ENCODE results near the gene RPS27. TPM values are rescaled to one million over a fixed set of nuclear protein-coding genes. Genes with fewer than 3 reads are reported as not detected.

Gene RPS27
- polyA plus RNA-seq, 1 of the 3 experiments (the other 2 are of a cell fraction): 7,060 TPM

GRCh38 chr1:153956997-153957715 is 33.4 kb upstream of the RPS27 start:
- Histone ChIP-seq H3K9ac (peak overlapping the region; percentile 94), H3K9me3 (no peaks in the 10 kb centered on the region), H3K9me2 (no peaks in the 10 kb centered on the region), H3F3A (replicated peaks; ENCODE audit: insufficient read depth) (peaks cover 15% of the 10 kb centered on the region), H3K27ac (ENCODE audit: low read depth in 2 of 2, low read length in 1 of 2) (peak overlapping the region; percentile 88 to 96; a peak in 3 of 4 replicates), H3K79me2 (ENCODE audit: insufficient read depth) (peaks cover 75% of the 10 kb centered on the region), H3K4me2 (peak overlapping the region; percentile 82), H3K36me3 (replicated peaks in 1 of 2; ENCODE audit: control insufficient read depth in 1 of 2, insufficient read depth in 2 of 2, low read length in 1 of 2) (peaks cover 12 to 39% of the 10 kb centered on the region in 2 experiments), H3K27me3 (ENCODE audit: insufficient read depth) (no peaks in the 10 kb centered on the region), H3K4me1 (ENCODE audit: control insufficient read depth in 1 of 2, insufficient read depth in 2 of 2, low read depth in 1 of 2, low read length in 1 of 2) (peaks cover 5 to 48% of the 10 kb centered on the region in 2 experiments; a peak in 3 of 4 replicates), H2AFZ (ENCODE audit: low read depth) (no peak overlapping the region; the same call in 1 of the 2 replicates), H3K4me3 (ENCODE audit: low read depth in 2 of 2, low read length in 1 of 2) (peak overlapping the region; percentile 69 to 95), H4K20me1 (ENCODE audit: insufficient read depth) (peaks cover 41% of the 10 kb centered on the region)
- TF ChIP-seq EP300 (IDR thresholded peaks at IDR 0.05; ENCODE audit: borderline replicate concordance in 1 of 2, low read depth in 1 of 2, low read length in 1 of 2) (no peak), TEAD4 (IDR thresholded peaks at IDR 0.05; ENCODE audit: borderline replicate concordance, insufficient read depth) (no peak), FOSL2 (IDR thresholded peaks at IDR 0.05; ENCODE audit: borderline replicate concordance, low read depth) (no peak), ELF1 (IDR thresholded peaks at IDR 0.05) (no peak), EZH2phosphoT487 (IDR thresholded peaks at IDR 0.05; ENCODE audit: borderline replicate concordance, low read depth) (no peak), POLR2AphosphoS5 (IDR thresholded peaks at IDR 0.05; ENCODE audit: low read depth, low read length) (no peak), ZBTB33 (IDR thresholded peaks at IDR 0.05; ENCODE audit: borderline replicate concordance, low read depth) (no peak), TCF12 (IDR thresholded peaks at IDR 0.05) (no peak), RXRA (IDR thresholded peaks at IDR 0.05; ENCODE audit: borderline replicate concordance, low read depth) (no peak)
- ChIA-PET CTCF (interaction anchor here (1.1 to 8.6 kb wide), 7 partner anchors 9 to 162 kb away, joined by 3 to 51 read pairs (median 4); partner anchors contain the start of genes CREB3L4, DENND4B and RAB13), POLR2A (interaction anchor here (1.2 to 4.4 kb wide), 3 partner anchors 10 to 11 kb away, joined by 6 to 32 read pairs (median 6); partner anchors contain the start of genes CREB3L4 and DENND4B)
- 33% methylated on average over 6 of the region's 6 CpGs for WGBS (ENCODE audit: low lambda C conversion rate)
- DNase-seq: no peak

- ChIA-PET CTCF (interaction anchor here (1.1 to 8.6 kb wide), 5 partner anchors 10 to 163 kb away, joined by 3 to 51 read pairs (median 10); partner anchors contain the start of genes CREB3L4, DENND4B and RAB13), POLR2A (interaction anchor here (1.1 to 4.4 kb wide), 4 partner anchors 9 to 34 kb away, joined by 3 to 32 read pairs (median 5); partner anchors contain the start of genes CREB3L4, DENND4B and GATAD2B)
- Histone ChIP-seq H3K9me2 (no peaks in the 10 kb centered on the region), H4K20me1 (ENCODE audit: insufficient read depth) (peaks cover 41% of the 10 kb centered on the region), H3K4me3 (ENCODE audit: low read depth in 2 of 2, low read length in 1 of 2) (peak overlapping the region; percentile 69 to 95), H2AFZ (ENCODE audit: low read depth) (no peak overlapping the region), H3K27ac (ENCODE audit: low read depth in 2 of 2, low read length in 1 of 2) (peak overlapping the region; percentile 88 to 96), H3K27me3 (ENCODE audit: insufficient read depth) (no peaks in the 10 kb centered on the region), H3K36me3 (replicated peaks in 1 of 2; ENCODE audit: control insufficient read depth in 1 of 2, insufficient read depth in 2 of 2, low read length in 1 of 2) (peaks cover 12 to 33% of the 10 kb centered on the region in 2 experiments), H3K4me1 (ENCODE audit: control insufficient read depth in 1 of 2, insufficient read depth in 2 of 2, low read depth in 1 of 2, low read length in 1 of 2) (peaks cover 5 to 53% of the 10 kb centered on the region in 2 experiments; a peak in 3 of 4 replicates), H3K79me2 (ENCODE audit: insufficient read depth) (peaks cover 75% of the 10 kb centered on the region), H3F3A (replicated peaks; ENCODE audit: insufficient read depth) (peaks cover 15% of the 10 kb centered on the region), H3K9me3 (no peaks in the 10 kb centered on the region), H3K9ac (peak overlapping the region; percentile 94), H3K4me2 (peak overlapping the region; percentile 82)
- DNase-seq: no peak
- TF ChIP-seq MXI1 (IDR thresholded peaks at IDR 0.05; ENCODE audit: low read depth, low read length) (peak; percentile 43; the same call in 1 of the 2 replicates), USF1 (IDR thresholded peaks at IDR 0.05; ENCODE audit: borderline replicate concordance, low read depth) (no peak), EZH2phosphoT487 (IDR thresholded peaks at IDR 0.05; ENCODE audit: borderline replicate concordance, low read depth) (no peak), FOSL2 (IDR thresholded peaks at IDR 0.05; ENCODE audit: borderline replicate concordance, low read depth) (no peak), TEAD4 (IDR thresholded peaks at IDR 0.05; ENCODE audit: borderline replicate concordance, insufficient read depth) (no peak)
- WGBS (ENCODE audit: low lambda C conversion rate): 3% methylated on average over 8 of the region's 13 CpGs
These were observed 32.8 kb upstream of the RPS27 start for GRCh38 chr1:153957744-153958110.
